Esophagus squamous epithelium (tissue), 4 donors: ENCODE data around the gene CRYBG2.
"Not testable (repeated sequence)": the region's sequence is repeated elsewhere in the genome, so short reads cannot be mapped to it uniquely, and the experiment has no call there.

ENCODE experiments used
- POLR2A ChIP-seq, 4 donors: fragments of 450-650 bp; IDR thresholded peaks; one replicate each; pipeline ENCODE4 v1.6.1; 2017; ENCODE audit warnings: antibody characterized with exemption in 4 of 4, mild to moderate bottlenecking in 4 of 4, moderate library complexity in 3 of 4
- TF ChIP-seq, protein P1 (sequence below), 6 experiments: fragments of 450-650 bp in 4 of 6; fragments of 200-600 bp in 2 of 6; sonication (generic) in 2 of 6; IDR thresholded peaks; one replicate each; pipeline ENCODE4 v1.5.1; 2016 to 2019; ENCODE audit warnings: antibody characterized with exemption in 6 of 6, mild to moderate bottlenecking in 4 of 6, moderate library complexity in 4 of 6

DNA sequence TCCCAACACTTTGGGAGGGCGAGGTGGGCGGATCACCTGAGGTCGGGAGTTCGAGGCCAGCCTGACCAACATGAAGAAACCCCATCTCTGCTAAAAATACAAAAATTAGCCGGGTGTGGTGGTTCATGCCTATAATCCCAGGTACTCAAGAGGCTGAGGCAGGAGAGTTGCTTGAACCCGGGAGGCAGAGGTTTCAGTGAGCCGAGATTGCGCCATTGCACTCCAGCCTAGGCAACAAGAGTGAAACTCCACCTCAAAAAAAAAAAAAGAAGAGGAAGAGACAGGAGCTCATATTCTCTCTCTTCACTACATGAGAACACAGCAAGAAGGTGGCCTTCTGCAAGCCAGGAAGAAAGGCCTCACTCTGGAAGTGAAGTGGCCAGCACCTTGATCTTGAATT is 20.6 kb downstream of the CRYBG2 start:
- TF ChIP-seq, protein P1, sequence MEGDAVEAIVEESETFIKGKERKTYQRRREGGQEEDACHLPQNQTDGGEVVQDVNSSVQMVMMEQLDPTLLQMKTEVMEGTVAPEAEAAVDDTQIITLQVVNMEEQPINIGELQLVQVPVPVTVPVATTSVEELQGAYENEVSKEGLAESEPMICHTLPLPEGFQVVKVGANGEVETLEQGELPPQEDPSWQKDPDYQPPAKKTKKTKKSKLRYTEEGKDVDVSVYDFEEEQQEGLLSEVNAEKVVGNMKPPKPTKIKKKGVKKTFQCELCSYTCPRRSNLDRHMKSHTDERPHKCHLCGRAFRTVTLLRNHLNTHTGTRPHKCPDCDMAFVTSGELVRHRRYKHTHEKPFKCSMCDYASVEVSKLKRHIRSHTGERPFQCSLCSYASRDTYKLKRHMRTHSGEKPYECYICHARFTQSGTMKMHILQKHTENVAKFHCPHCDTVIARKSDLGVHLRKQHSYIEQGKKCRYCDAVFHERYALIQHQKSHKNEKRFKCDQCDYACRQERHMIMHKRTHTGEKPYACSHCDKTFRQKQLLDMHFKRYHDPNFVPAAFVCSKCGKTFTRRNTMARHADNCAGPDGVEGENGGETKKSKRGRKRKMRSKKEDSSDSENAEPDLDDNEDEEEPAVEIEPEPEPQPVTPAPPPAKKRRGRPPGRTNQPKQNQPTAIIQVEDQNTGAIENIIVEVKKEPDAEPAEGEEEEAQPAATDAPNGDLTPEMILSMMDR (IDR thresholded peaks at IDR 0.05), result not testable (repeated sequence)
- TF ChIP-seq POLR2A (IDR thresholded peaks at IDR 0.05), result not testable (repeated sequence)
